Bronchial epithelial cell (primary cell): Measurements from ENCODE around the gene EFNA5. TPM values are rescaled to one million over a fixed set of nuclear protein-coding genes. Genes with fewer than 3 reads are reported as not detected.

Experiments
- DNase-seq: peaks from one replicate; pipeline ENCODE4 v3.0.0-alpha.2; 2010; ENCODE audit warnings: low read depth
- FAIRE-seq: peaks from 2 replicates; lab custom pipeline; 2011; peaks lifted over from hg19 to GRCh38; lab: Jason Lieb, UNC
- H3K27me3 ChIP-seq: 2 replicates; pipeline ENCODE4 v1.5.1; 2011; ENCODE audit warnings: low read length; ENCODE audit not compliant: control insufficient read depth, insufficient read depth
- H3K36me3 ChIP-seq: 2 replicates; pipeline ENCODE4 v1.5.1; 2011; ENCODE audit warnings: low read length; ENCODE audit not compliant: control insufficient read depth, insufficient read depth
- H3K4me3 ChIP-seq: 2 replicates; pipeline ENCODE4 v1.5.1; 2011; ENCODE audit warnings: mild to moderate bottlenecking, low read depth, low read length, control low read depth
- total RNA-seq: library from RNA; depleted of rRNA; stranded (reverse); fragments of >200 nt; gene quantifications from 2 replicates; pipeline ENCODE4 v1.2.1, GENCODE V29; 2014
- TF ChIP-seq, protein P1 (sequence below): IDR thresholded peaks from 2 replicates; pipeline ENCODE4 v1.5.1; 2011; ENCODE audit warnings: mild to moderate bottlenecking, moderate library complexity, low read length, control low read depth, inconsistent platforms; ENCODE audit not compliant: insufficient read depth, severe bottlenecking

Gene EFNA5
- total RNA-seq, 1 donor from 2014 or later, result 3.9 TPM

DNA sequence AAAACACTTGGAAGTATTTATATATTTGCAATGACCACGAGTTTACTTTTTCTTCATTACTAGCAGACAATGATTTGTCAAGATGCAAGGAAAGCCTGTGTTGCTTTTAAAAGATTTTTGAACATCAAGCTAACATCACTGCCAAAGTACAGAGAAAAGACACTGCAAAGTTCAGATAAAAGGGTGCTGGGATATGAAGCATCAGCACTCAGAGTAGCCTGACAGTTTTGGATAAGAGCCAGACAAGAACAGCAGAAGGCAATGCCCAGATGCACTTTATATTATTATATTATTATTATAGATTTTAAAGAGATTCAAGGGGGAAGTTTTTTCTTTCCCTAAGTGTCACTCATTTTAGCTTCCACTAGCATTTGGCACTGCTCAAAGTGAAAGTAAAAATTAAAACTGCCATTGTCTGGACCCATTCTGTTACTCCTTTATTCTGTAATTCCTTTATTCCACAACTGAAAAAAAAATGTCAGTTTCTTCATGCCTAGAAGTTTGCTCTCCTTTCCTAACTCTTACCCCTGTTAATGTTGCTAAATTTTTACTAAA, 240.6 kb downstream of the EFNA5 start:
- no peak overlapping the region for H3K4me3 ChIP-seq
- no peak for FAIRE-seq
- no peaks in the 10 kb centered on the region for H3K36me3 ChIP-seq
- no peak for DNase-seq
- no peaks in the 10 kb centered on the region for H3K27me3 ChIP-seq
- TF ChIP-seq, protein P1, sequence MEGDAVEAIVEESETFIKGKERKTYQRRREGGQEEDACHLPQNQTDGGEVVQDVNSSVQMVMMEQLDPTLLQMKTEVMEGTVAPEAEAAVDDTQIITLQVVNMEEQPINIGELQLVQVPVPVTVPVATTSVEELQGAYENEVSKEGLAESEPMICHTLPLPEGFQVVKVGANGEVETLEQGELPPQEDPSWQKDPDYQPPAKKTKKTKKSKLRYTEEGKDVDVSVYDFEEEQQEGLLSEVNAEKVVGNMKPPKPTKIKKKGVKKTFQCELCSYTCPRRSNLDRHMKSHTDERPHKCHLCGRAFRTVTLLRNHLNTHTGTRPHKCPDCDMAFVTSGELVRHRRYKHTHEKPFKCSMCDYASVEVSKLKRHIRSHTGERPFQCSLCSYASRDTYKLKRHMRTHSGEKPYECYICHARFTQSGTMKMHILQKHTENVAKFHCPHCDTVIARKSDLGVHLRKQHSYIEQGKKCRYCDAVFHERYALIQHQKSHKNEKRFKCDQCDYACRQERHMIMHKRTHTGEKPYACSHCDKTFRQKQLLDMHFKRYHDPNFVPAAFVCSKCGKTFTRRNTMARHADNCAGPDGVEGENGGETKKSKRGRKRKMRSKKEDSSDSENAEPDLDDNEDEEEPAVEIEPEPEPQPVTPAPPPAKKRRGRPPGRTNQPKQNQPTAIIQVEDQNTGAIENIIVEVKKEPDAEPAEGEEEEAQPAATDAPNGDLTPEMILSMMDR, result no peak

DNA sequence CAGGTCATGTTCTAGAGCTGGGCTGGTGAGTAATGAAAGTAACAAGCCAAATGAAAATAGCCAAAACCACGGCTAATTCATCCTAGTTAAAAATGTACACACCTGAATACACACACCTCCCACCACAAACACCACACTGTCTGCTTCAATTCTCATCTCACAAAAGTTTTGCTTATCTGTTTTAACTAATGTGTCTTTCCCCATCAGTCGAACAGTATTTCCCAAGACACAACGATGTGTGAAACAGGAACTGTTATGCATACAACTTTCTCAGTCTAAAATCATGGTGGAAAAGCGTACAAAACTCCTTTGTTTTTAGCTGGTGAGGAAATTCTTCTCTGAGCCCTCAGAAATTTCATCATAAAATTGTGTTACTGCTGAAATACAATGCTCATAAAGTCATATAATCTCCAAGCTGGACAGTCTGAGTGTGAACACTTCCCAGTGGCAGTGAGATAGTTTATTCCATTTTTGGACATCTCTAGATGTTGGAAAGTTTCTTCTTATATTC, 242.4 kb downstream of the EFNA5 start:
- FAIRE-seq (no peak), DNase-seq (no peak)
- H3K4me3 ChIP-seq, result no peak overlapping the region
- no peaks in the 10 kb centered on the region for H3K36me3 ChIP-seq
- TF ChIP-seq, protein P1, result no peak
- H3K27me3 ChIP-seq, result no peaks in the 10 kb centered on the region

DNA sequence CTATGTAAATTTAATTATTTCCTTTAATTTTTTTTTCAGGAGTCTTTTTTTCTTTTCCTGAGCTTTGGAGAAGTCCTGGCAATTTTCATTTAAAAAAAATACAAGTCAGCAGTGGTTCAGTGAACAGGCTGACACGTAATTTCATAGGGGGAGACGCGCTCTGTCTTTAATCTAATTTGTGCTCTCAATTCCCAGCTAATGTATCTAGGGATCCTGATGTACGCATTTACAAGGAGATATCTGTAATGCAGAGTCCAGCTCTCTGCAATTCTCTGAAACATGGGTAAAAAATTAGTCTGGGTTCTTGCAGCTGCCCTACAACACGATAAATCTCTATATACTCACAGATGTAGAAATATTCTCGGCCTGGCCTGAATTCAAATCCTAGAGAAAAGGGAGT, 243.9 kb downstream of the EFNA5 start:
- Histone ChIP-seq H3K36me3 (peaks cover 3% of the 10 kb centered on the region), H3K4me3 (no peak overlapping the region), H3K27me3 (no peaks in the 10 kb centered on the region)
- DNase-seq (no peak), FAIRE-seq (no peak)
- TF ChIP-seq, protein P1, result no peak

DNA sequence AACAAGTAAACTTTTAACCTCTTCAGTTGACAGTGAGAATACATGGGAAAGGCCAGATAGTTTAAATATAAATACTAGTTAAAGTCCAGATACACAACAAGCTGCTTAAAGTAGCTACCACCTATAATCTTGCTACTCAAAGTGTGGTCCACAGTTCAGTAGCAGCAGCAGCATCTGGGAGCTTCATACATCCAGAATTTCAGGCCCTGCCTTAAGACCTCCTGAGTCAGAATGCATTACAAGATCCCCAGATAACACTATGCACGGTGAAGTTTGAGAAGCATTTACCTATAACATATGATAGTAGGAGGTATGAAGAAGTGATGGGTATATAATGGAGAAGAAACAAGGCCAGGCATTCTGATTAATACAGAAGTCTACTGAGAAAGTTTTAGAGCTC, 244.5 kb downstream of the EFNA5 start:
- TF ChIP-seq, protein P1, result no peak
- DNase-seq (no peak), FAIRE-seq (no peak)

DNA sequence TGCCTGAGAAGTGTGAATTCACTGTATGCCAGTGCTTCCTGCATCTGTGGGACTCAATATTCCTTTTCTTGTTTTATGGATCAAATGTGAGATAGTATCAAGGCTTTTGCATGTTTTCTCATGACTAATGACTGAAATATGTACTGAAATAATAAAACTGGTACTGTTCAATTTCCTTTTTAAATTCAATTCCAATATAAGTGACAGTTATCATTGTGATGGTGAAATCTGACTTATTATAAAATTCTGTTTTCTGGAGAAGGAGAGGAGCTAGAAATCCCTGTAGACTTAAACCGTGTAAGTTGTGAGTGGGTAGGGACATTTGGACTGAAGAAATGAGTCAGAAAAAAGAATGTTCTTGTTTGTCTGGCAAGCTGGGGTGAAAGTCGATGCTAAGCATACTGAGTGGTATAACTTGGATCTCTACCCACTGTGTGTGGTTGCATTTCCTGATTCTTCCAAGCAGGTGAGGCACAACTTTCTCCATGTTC, 245.2 kb downstream of the EFNA5 start:
- DNase-seq (peak; percentile 89), FAIRE-seq (peak; percentile 58)
- TF ChIP-seq, protein P1, result no peak
- no peak overlapping the region for H3K4me3 ChIP-seq
- no peaks in the 10 kb centered on the region for H3K27me3 ChIP-seq
- H3K36me3 ChIP-seq, result peaks cover 3% of the 10 kb centered on the region

More for the DNA sequence above, 244.5 kb downstream of the EFNA5 start:
- H3K27me3 ChIP-seq, result no peaks in the 10 kb centered on the region
- no peak overlapping the region for H3K4me3 ChIP-seq
- peaks cover 3% of the 10 kb centered on the region for H3K36me3 ChIP-seq
